Measurements from ENCODE around the gene CYP46A1. TPM values are rescaled to one million over a fixed set of nuclear protein-coding genes. Genes with fewer than 3 reads are reported as not detected.
A peak's percentile ranks its signal among the peaks of the same experiment; 100 is the strongest.

Gene CYP46A1
- total RNA-seq, 1 experiment from 2014 or later = 0.59 TPM

DNA sequence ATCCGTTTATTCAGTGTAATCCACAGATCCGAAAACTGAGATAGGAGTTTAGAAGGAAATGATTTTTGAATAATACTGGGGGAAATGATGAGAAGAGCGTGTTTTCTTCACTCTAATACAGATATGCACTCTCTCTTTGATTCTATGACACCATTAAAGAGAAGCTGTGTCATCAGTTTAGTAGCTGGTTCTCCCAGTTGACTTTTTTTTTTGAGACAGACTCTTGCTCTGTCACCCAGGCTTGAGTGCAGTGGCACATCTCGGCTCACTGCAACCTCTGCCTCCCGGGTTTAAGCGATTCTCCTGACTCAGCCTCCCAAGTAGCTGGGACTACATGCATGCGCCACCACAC, 60.8 kb downstream of the CYP46A1 start:
- Histone ChIP-seq H2AK5ac (ENCODE audit: insufficient read length, low read length) (no peak overlapping the region), H2BK120ac (ENCODE audit: low read depth, low read length, poor library complexity, severe bottlenecking) (no peak overlapping the region), H3K27ac (ENCODE audit: insufficient read length, low read depth, low read length) (no peak overlapping the region), H3K9ac (ENCODE audit: extremely low read depth, insufficient read length, low read length) (no peak overlapping the region), H4K8ac (replicated peaks; ENCODE audit: insufficient read length, low read depth, low read length) (no peak overlapping the region), H3K56ac (ENCODE audit: insufficient read length, low read depth, low read length) (no peak overlapping the region), H3K79me2 (ENCODE audit: insufficient read depth, low read length) (no peaks in the 10 kb centered on the region), H3K79me1 (ENCODE audit: insufficient read depth, low read depth, low read length, poor library complexity, severe bottlenecking) (no peaks in the 10 kb centered on the region), H2BK5ac (ENCODE audit: insufficient read length, low read length) (no peak overlapping the region), H3K4ac (ENCODE audit: low read depth, low read length) (no peak overlapping the region), H2BK15ac (ENCODE audit: low read depth, low read length) (no peak overlapping the region), H2AFZ (ENCODE audit: low read length) (no peak overlapping the region), H4K5ac (ENCODE audit: insufficient read length, low read depth, low read length) (no peak overlapping the region), H3K4me1 (ENCODE audit: insufficient read depth, low read length) (peaks cover 8% of the 10 kb centered on the region), H4K91ac (ENCODE audit: insufficient read length, low read depth, low read length) (no peak overlapping the region), H3K23me2 (ENCODE audit: insufficient read length, low read depth, low read length, poor library complexity, severe bottlenecking) (no peaks in the 10 kb centered on the region), H2BK20ac (ENCODE audit: low read depth, low read length, poor library complexity, severe bottlenecking) (no peak overlapping the region), H3K27me3 (ENCODE audit: insufficient read depth, low read length) (no peaks in the 10 kb centered on the region), H4K20me1 (ENCODE audit: control insufficient read depth, insufficient read depth, insufficient read length) (no peaks in the 10 kb centered on the region), H2BK12ac (ENCODE audit: insufficient read length, low read depth, low read length) (no peak overlapping the region), H3K14ac (ENCODE audit: insufficient read depth, low read length) (no peak overlapping the region), H3K18ac (ENCODE audit: insufficient read length, low read depth, low read length) (no peak overlapping the region), H3T11ph (ENCODE audit: low read length) (no peak overlapping the region), H3K23ac (ENCODE audit: insufficient read length, low read depth, low read length) (no peak overlapping the region), H3K4me2 (ENCODE audit: insufficient read depth, insufficient read length, low read length) (peak overlapping the region; percentile 38), H3K9me3 (ENCODE audit: control insufficient read depth, low read depth, low read length) (no peaks in the 10 kb centered on the region)
- Mint-ChIP-seq H3K4me3 (peak overlapping the region in 1 of 2 experiments; percentile 19; a peak in 2 of 5 replicates), H3K4me1 (peaks cover 25 to 30% of the 10 kb centered on the region in 2 experiments), H3K36me3 (ENCODE audit: insufficient read depth in 1 of 3, low read depth in 3 of 3) (no peaks in the 10 kb centered on the region; a peak in 1 of 7 replicates), H3K9me3 (no peaks in the 10 kb centered on the region; a peak in 1 of 5 replicates), H3K27me3 (ENCODE audit: low read depth) (peaks cover 14% of the 10 kb centered on the region), H3K27ac (peak overlapping the region in 2 of 3 experiments; percentile 52 to 58; a peak in 3 of 7 replicates)
- DNase-seq = no peak
- TF ChIP-seq, protein P1, sequence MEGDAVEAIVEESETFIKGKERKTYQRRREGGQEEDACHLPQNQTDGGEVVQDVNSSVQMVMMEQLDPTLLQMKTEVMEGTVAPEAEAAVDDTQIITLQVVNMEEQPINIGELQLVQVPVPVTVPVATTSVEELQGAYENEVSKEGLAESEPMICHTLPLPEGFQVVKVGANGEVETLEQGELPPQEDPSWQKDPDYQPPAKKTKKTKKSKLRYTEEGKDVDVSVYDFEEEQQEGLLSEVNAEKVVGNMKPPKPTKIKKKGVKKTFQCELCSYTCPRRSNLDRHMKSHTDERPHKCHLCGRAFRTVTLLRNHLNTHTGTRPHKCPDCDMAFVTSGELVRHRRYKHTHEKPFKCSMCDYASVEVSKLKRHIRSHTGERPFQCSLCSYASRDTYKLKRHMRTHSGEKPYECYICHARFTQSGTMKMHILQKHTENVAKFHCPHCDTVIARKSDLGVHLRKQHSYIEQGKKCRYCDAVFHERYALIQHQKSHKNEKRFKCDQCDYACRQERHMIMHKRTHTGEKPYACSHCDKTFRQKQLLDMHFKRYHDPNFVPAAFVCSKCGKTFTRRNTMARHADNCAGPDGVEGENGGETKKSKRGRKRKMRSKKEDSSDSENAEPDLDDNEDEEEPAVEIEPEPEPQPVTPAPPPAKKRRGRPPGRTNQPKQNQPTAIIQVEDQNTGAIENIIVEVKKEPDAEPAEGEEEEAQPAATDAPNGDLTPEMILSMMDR (conservative IDR thresholded peaks at IDR 0.05) = no peak
- no CpG with 5 or more reads among the region's 7 CpGs for WGBS (ENCODE audit: extremely low coverage, insufficient read length, low lambda C conversion rate)

All from H9 (cell line).